Nucleus accumbens (tissue), 56 donors: ENCODE measurements around the gene HEY2.
"Not testable (repeated sequence)": the region's sequence is repeated elsewhere in the genome, so short reads cannot be mapped to it uniquely, and the experiment has no call there.

Experiments used
- DNase-seq, 56 donors: peaks; one replicate each; lab custom pipeline; 2025; lab: John Stamatoyannopoulos, UW

HEY2 gene

DNA sequence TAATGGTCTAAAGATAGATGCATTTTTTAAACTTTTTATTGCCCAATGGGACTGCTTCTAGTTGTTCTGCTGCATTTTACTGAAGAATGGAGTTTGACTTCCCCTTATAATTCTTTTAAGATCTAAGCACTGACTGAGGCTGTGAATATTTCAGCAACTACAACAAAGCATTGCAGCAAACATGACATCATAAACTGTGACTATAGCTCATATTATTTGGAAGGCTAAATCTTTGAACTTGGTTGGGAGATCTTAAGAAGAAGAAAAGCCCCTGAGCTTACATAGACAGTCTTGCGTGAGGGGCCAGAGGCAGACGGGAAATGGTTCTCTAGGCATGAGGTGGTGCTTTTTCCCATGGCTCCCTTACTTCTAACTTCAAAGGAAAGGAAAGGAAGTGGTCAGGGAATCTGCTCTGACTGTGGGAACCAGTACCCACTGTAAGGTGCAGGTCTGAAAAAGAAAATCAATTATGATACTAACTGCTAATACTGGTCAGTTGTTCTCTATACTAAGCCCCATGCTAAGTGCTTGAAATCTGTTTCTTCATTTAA is 14.8 kb downstream of the HEY2 start:
- DNase-seq: no peak

- peak in 11 of 56 donors; percentile 8 to 38 (median 25) for DNase-seq
These were observed 16.5 kb downstream of the HEY2 start for GRCh38 chr6:125765944-125766343.

GRCh38 chr6:125766641-125767040 is 17.2 kb downstream of the HEY2 start:
- DNase-seq: no peak

DNA sequence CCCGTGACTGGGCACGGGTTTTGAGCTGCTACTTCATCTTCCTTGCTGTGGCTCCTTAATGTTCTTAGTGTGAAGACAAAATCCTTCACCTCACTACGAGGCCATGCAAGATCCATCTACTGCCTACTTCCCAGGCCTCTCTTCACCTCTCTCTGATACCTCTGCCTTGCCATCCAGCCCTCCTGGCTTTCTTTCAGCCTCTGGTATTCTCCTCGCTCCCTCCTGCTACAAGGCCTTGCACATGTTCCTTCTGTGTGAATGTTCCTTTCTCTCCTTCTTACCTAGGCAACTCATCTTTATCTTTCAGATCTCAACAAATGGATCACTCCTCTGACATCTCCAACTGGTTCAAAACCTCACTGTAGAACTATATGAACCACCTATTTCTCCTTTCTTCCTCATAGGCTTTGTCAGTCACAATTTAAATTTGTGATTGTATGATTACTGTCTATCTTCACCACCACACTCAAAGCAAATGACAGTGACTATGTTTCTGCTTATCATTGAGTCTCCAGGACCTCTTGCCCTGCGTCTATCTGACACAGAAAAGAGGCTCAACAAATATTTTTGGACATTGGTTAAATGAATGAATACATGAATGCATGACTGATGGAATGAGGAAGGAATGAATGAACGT is 19.8 kb downstream of the HEY2 start:
- no peak for DNase-seq

DNA sequence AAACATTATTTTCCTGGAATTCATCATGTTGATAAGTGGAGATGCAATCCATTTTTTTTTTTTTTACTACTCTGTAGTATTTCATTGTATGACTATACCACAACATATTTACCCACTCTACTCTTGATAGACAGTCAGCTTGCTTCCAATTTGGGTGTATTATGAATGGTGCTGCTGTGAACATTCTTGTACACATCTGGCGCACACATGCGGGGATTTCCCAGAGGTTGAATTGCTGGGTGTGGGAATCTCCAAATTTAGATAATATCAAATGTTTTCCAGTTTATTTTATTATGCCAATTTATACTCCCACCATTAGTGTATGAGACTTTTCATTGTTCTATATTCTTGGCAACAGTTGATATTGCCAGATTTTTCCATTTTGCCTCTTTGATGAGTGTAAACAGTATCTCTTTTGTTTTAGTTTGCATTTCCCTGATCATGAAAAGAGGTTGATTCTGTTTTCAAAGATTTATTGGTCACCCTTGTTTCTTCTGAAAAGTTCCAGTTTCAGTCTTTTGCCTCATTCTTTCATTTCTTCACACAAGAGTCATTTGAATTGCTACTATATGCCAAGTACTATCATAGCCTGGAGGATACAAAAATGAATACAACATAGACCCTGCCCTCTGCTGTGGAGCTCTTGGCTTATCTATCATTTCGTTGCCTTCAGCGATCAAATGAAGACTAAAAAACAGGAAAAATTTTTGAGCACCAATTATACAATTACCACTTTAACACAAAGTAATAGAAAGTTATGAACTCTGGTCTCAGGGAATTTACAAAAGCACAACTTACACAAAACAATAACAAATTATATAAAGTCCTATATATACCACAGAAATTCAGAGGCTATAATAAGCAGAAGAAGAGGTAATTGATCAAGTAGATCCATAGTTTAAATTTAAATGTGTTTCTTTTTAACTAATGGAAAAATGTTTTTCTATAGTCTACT is 24.2 kb downstream of the HEY2 start:
- no peak for DNase-seq

- DNase-seq: not testable (repeated sequence)
These were observed 26.8 kb downstream of the HEY2 start for GRCh38 chr6:125776107-125776826.

- DNase-seq: peak in 55 of 56 donors; percentile 3 to 89 (median 75)
These were observed 30.6 kb downstream of the HEY2 start for GRCh38 chr6:125779924-125780539.

GRCh38 chr6:125780540-125781313 is 31.3 kb downstream of the HEY2 start:
- DNase-seq: peak in 43 of 56 donors; percentile 10 to 79 (median 39)

GRCh38 chr6:125781314-125781868 is 32.0 kb downstream of the HEY2 start:
- DNase-seq: peak in 1 of 56 donors; percentile 8

GRCh38 chr6:125784365-125784764 is 34.9 kb downstream of the HEY2 start:
- DNase-seq: no peak

DNA sequence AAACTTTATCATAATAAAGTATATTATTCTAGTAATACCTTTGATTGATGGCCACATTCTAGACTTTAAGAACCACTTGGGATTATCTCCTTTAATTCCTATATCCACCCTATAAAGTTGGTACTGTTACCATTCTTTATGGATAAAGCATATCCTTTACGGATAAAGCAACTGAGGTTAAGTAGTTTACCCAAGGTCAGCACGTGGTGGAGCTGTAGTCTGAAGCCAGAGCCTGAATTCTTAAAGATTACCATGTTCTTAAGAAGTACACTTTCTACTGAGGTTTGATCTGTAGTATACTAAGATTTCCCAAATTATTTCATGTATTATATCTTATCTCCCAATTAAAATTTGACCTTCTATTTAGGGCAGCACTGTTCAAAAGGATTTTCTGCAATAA is 38.4 kb downstream of the HEY2 start:
- peak in 1 of 56 donors; percentile 9 for DNase-seq

- no peak for DNase-seq
These were observed 39.7 kb downstream of the HEY2 start for GRCh38 chr6:125789167-125789566.

GRCh38 chr6:125789576-125790357 is 40.3 kb downstream of the HEY2 start:
- peak in 54 of 56 donors; percentile 9 to 86 (median 66) for DNase-seq

DNA sequence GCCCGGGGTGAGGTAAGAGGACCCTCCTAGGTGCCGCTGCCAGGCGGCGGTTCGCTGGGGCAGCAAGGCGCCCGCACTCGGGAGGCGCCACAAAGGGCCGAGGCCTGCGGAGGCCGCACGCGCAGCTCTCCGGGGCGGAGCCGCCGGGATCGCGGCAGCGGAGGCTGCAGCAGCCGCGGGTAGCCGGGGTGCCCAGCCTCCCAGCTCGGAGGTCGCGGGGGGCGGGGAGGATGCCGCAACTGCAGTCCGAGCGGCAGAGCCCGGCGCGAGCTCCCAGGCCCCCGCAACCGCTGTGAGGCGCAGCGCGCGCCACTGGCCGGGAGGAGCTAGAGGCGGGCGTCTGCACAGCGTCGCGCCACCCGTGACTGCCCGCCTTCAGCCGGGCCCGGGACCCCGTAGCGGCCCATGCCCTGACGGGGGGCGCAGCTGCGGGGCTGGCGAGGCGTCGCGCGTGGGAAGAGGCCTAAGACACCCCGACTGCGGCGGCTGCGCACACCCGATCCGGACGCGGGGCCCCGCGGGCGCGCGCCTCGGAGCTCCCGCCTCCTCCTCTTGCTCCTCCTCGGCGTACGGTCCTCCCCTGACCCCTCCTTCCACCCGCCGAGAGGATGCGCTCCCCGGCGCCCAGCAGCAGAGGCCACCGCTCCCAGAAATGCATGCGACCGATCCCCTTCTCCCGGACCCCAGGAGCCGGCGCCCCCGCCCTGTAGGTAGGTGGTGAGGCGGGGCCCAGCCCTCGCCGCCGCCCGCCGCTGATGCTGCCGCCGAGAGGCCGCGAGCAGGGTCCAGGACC is 41.1 kb downstream of the HEY2 start, which contains the start of gene NCOA7:
Gene NCOA7 (plus strand): TSS at position 603 of the 793 bp plus-strand sequence. CDS start 24,395 bp downstream, outside the sequence.
- DNase-seq: peak in 55 of 56 donors; percentile 37 to 91 (median 81)

GRCh38 chr6:125791151-125791819 is 41.9 kb downstream of the HEY2 start:
- DNase-seq: peak in 44 of 56 donors; percentile 15 to 85 (median 51)

- no peak for DNase-seq
These were observed 42.4 kb downstream of the HEY2 start for GRCh38 chr6:125791820-125792165.

- no peak for DNase-seq
These were observed 42.7 kb downstream of the HEY2 start for GRCh38 chr6:125792172-125792571.
